IMR-90 (cell line): ENCODE measurements around the gene DIAPH2.

Experiments used
- CHD1 ChIP-seq: IDR thresholded peaks from 2 replicates; pipeline ENCODE4 v1.6.1; 2012; ENCODE audit warnings: low read depth, low read length, improper control_type of control experiment
- CTCF ChIP-seq: conservative IDR thresholded peaks from 2 replicates; pipeline ENCODE4 v1.5.1; 2012; ENCODE audit warnings: mild to moderate bottlenecking, low read depth, low read length, improper control_type of control experiment
- ELK1 ChIP-seq: fragments of 150-350 bp; IDR thresholded peaks from 2 replicates; pipeline ENCODE4 v1.6.1; 2016; ENCODE audit warnings: low read depth, mild to moderate bottlenecking, low read length, moderate library complexity, borderline replicate concordance
- FOS ChIP-seq: fragments of 150-350 bp; IDR thresholded peaks from 2 replicates; pipeline ENCODE4 v1.6.1; 2016; ENCODE audit warnings: low read depth, low read length
- MAFK ChIP-seq: IDR thresholded peaks from 2 replicates; pipeline ENCODE4 v1.6.1; 2012; ENCODE audit warnings: low read depth, low read length, improper control_type of control experiment
- MAZ ChIP-seq: IDR thresholded peaks from 2 replicates; pipeline ENCODE4 v1.6.1; 2012; ENCODE audit warnings: low read depth, mild to moderate bottlenecking, low read length, improper control_type of control experiment, moderate library complexity, borderline replicate concordance
- MXI1 ChIP-seq: IDR thresholded peaks from 2 replicates; pipeline ENCODE4 v1.6.1; 2012; ENCODE audit warnings: low read depth, mild to moderate bottlenecking, low read length, moderate library complexity, borderline replicate concordance
- POLR2A ChIP-seq: IDR thresholded peaks from 2 replicates; pipeline ENCODE4 v1.6.1; 2012; ENCODE audit warnings: mild to moderate bottlenecking, low read depth, low read length
- RAD21 ChIP-seq: IDR thresholded peaks from 2 replicates; pipeline ENCODE4 v1.6.1; 2012; ENCODE audit warnings: low read length, improper control_type of control experiment
- RCOR1 ChIP-seq: IDR thresholded peaks from 2 replicates; pipeline ENCODE4 v1.6.1; 2012; ENCODE audit warnings: mild to moderate bottlenecking, low read length, improper control_type of control experiment; ENCODE audit not compliant: insufficient replicate concordance
- RFX5 ChIP-seq: IDR thresholded peaks from 2 replicates; pipeline ENCODE4 v1.8.0; 2012; ENCODE audit warnings: low read depth, mild to moderate bottlenecking, low read length, moderate library complexity
- SMC3 ChIP-seq: fragments of 150-350 bp; IDR thresholded peaks from 2 replicates; pipeline ENCODE4 v1.6.1; 2016; ENCODE audit warnings: low read depth, mild to moderate bottlenecking, antibody characterized with exemption, low read length, moderate library complexity

GRCh38 chrX:97070346-97070745 lies 385.7 kb downstream of the DIAPH2 start:
- TF ChIP-seq POLR2A (no peak), CTCF (no peak), FOS (no peak), RCOR1 (no peak), MXI1 (no peak), RFX5 (no peak), RAD21 (no peak), MAZ (no peak), SMC3 (no peak), MAFK (no peak), ELK1 (no peak), CHD1 (no peak)
